GM12874 (cell line): Measurements from ENCODE around the gene RAB39B.

Experiments used
- CTCF ChIP-seq: IDR thresholded peaks from 2 replicates; pipeline ENCODE4 v1.5.1; 2011; ENCODE audit warnings: low read depth, mild to moderate bottlenecking, control low read depth, low read length, moderate library complexity; ENCODE audit not compliant: insufficient read depth

The RAB39B gene

GRCh38 chrX:155259752-155260151, 4.5 kb downstream of the RAB39B start:
- TF ChIP-seq CTCF = no peak

GRCh38 chrX:155251391-155251790, 12.9 kb downstream of the RAB39B start:
- no peak for TF ChIP-seq CTCF

GRCh38 chrX:155247497-155247896, 16.8 kb downstream of the RAB39B start:
- no peak for TF ChIP-seq CTCF

- no peak for TF ChIP-seq CTCF
These were observed 17.5 kb downstream of the RAB39B start for GRCh38 chrX:155246748-155247147.

GRCh38 chrX:155242300-155242699, 22.0 kb downstream of the RAB39B start:
- no peak for TF ChIP-seq CTCF

- TF ChIP-seq CTCF = no peak
These were observed 26.6 kb downstream of the RAB39B start for GRCh38 chrX:155237719-155238118.

- TF ChIP-seq CTCF = no peak
These were observed 28.4 kb downstream of the RAB39B start for GRCh38 chrX:155235891-155236290.

- TF ChIP-seq CTCF = no peak
These were observed 33.1 kb downstream of the RAB39B start for GRCh38 chrX:155231163-155231562.
